Osteocyte (in vitro differentiated cells): ENCODE measurements around the gene CLDN1. TPM values are rescaled to one million over a fixed set of nuclear protein-coding genes. Genes with fewer than 3 reads are reported as not detected.

Source experiments
- DNase-seq: peaks from one replicate; pipeline ENCODE4 v3.0.0; 2021; ENCODE audit warnings: mixed read lengths; ENCODE audit not compliant: unreplicated experiment; ENCODE audit errors: extremely low spot score
- H3K27ac Mint-ChIP-seq: one replicate; pipeline ENCODE4 v1.8.0; 2021; ENCODE audit warnings: mild to moderate bottlenecking, mixed read lengths; ENCODE audit not compliant: unreplicated experiment
- H3K27me3 Mint-ChIP-seq: one replicate; pipeline ENCODE4 v1.8.0; 2021; ENCODE audit warnings: mixed read lengths; ENCODE audit not compliant: unreplicated experiment
- H3K36me3 Mint-ChIP-seq: one replicate; pipeline ENCODE4 v1.8.0; 2021; ENCODE audit warnings: mixed read lengths; ENCODE audit not compliant: unreplicated experiment
- H3K4me1 Mint-ChIP-seq: one replicate; pipeline ENCODE4 v1.8.0; 2021; ENCODE audit warnings: mixed read lengths; ENCODE audit not compliant: unreplicated experiment
- H3K4me3 Mint-ChIP-seq: one replicate; pipeline ENCODE4 v1.8.0; 2021; ENCODE audit warnings: mild to moderate bottlenecking, moderate library complexity, mixed read lengths; ENCODE audit not compliant: unreplicated experiment
- H3K9me3 Mint-ChIP-seq: one replicate; pipeline ENCODE4 v1.8.0; 2021; ENCODE audit warnings: mixed read lengths; ENCODE audit not compliant: unreplicated experiment
- CTCF ChIP-seq: fragments of 200-600 bp; sonication (generic); IDR thresholded peaks from 2 replicates; pipeline ENCODE4 v1.5.0; 2021; ENCODE audit warnings: antibody characterized with exemption, mild to moderate bottlenecking, moderate library complexity
- total RNA-seq: library from RNA; stranded (reverse); gene quantifications from 2 replicates; pipeline ENCODE4 v1.2.1, GENCODE V29; 2021

Gene CLDN1
- total RNA-seq, 1 donor from 2014 or later: 41.4 TPM

GRCh38 chr3:190266265-190266912 is 55.9 kb downstream of the CLDN1 start:
- H3K27ac Mint-ChIP-seq: peak overlapping the region; percentile 90
- H3K36me3 Mint-ChIP-seq: no peaks in the 10 kb centered on the region
- H3K27me3 Mint-ChIP-seq: no peaks in the 10 kb centered on the region

GRCh38 chr3:190265796-190266195 is 56.5 kb downstream of the CLDN1 start:
- Mint-ChIP-seq H3K36me3 (no peaks in the 10 kb centered on the region), H3K9me3 (no peaks in the 10 kb centered on the region), H3K4me3 (no peak overlapping the region), H3K4me1 (peaks cover 54% of the 10 kb centered on the region), H3K27ac (peak overlapping the region; percentile 90), H3K27me3 (no peaks in the 10 kb centered on the region)
- DNase-seq: no peak
- no peak for TF ChIP-seq CTCF

More at GRCh38 chr3:190266265-190266912, 55.9 kb downstream of the CLDN1 start:
- Mint-ChIP-seq H3K4me3 (no peak overlapping the region), H3K4me1 (peaks cover 48% of the 10 kb centered on the region), H3K9me3 (no peaks in the 10 kb centered on the region)
- no peak for DNase-seq
- no peak for TF ChIP-seq CTCF

- no peak overlapping the region for H3K4me3 Mint-ChIP-seq
- peaks cover 60% of the 10 kb centered on the region for H3K4me1 Mint-ChIP-seq
- DNase-seq: no peak
- H3K36me3 Mint-ChIP-seq: no peaks in the 10 kb centered on the region
- no peaks in the 10 kb centered on the region for H3K27me3 Mint-ChIP-seq
- TF ChIP-seq CTCF: no peak
- H3K9me3 Mint-ChIP-seq: no peaks in the 10 kb centered on the region
- H3K27ac Mint-ChIP-seq: peak overlapping the region; percentile 90
Observed at GRCh38 chr3:190265126-190265525, 57.1 kb downstream of the CLDN1 start.

- H3K4me3 Mint-ChIP-seq: peak overlapping the region; percentile 44
- no peak for DNase-seq
- no peaks in the 10 kb centered on the region for H3K27me3 Mint-ChIP-seq
- H3K4me1 Mint-ChIP-seq: peaks cover 74% of the 10 kb centered on the region
- no peaks in the 10 kb centered on the region for H3K9me3 Mint-ChIP-seq
- H3K36me3 Mint-ChIP-seq: no peaks in the 10 kb centered on the region
- no peak for TF ChIP-seq CTCF
- peak overlapping the region; percentile 98 for H3K27ac Mint-ChIP-seq
Observed at GRCh38 chr3:190261740-190262139, 60.5 kb downstream of the CLDN1 start.

- TF ChIP-seq CTCF: no peak
- H3K4me1 Mint-ChIP-seq: peaks cover 67% of the 10 kb centered on the region
- no peaks in the 10 kb centered on the region for H3K9me3 Mint-ChIP-seq
- DNase-seq: no peak
- peak overlapping the region; percentile 44 for H3K4me3 Mint-ChIP-seq
- no peaks in the 10 kb centered on the region for H3K36me3 Mint-ChIP-seq
- no peaks in the 10 kb centered on the region for H3K27me3 Mint-ChIP-seq
- peak overlapping the region; percentile 98 for H3K27ac Mint-ChIP-seq
Observed at GRCh38 chr3:190261015-190261414, 61.2 kb downstream of the CLDN1 start.
